ENCODE data around the gene UCHL3.

The UCHL3 gene

GRCh38 chr13:75549262-75550158 lies at the start of gene UCHL3:
Gene UCHL3 (plus strand): TSS chr13:75549791. CDS start chr13:75549821, 30 bp downstream.
- peak; percentile 90 for DNase-seq (ENCODE audit: extremely low read depth, low read depth)
- peak; percentile 92 for TF ChIP-seq CTCF (IDR thresholded peaks at IDR 0.05; ENCODE audit: low read depth, low read length)

- TF ChIP-seq CTCF (IDR thresholded peaks at IDR 0.05; ENCODE audit: low read depth, low read length): no peak
- no peak for DNase-seq (ENCODE audit: extremely low read depth, low read depth)
Measured at GRCh38 chr13:75505327-75505726, 44.3 kb upstream of the UCHL3 start.

GRCh38 chr13:75506018-75506417 lies 43.6 kb upstream of the UCHL3 start:
- DNase-seq (ENCODE audit: extremely low read depth, low read depth): no peak
- TF ChIP-seq CTCF (IDR thresholded peaks at IDR 0.05; ENCODE audit: low read depth, low read length): no peak

GRCh38 chr13:75507027-75508001 lies 42.3 kb upstream of the UCHL3 start:
- TF ChIP-seq CTCF (IDR thresholded peaks at IDR 0.05; ENCODE audit: low read depth, low read length): no peak
- DNase-seq (ENCODE audit: extremely low read depth, low read depth): no peak

- DNase-seq (ENCODE audit: extremely low read depth, low read depth): no peak
- TF ChIP-seq CTCF (IDR thresholded peaks at IDR 0.05; ENCODE audit: low read depth, low read length): no peak
Measured at GRCh38 chr13:75508002-75508548, 41.5 kb upstream of the UCHL3 start.

- DNase-seq (ENCODE audit: extremely low read depth, low read depth): no peak
- no peak for TF ChIP-seq CTCF (IDR thresholded peaks at IDR 0.05; ENCODE audit: low read depth, low read length)
Measured at GRCh38 chr13:75511051-75511625, 38.5 kb upstream of the UCHL3 start.

Measured in AG09319 (cell line).